Peyer's patch (tissue), 4 donors: ENCODE data around the gene POU6F2. TPM values are rescaled to one million over a fixed set of nuclear protein-coding genes. Genes with fewer than 3 reads are reported as not detected.

Experiments used
- DNase-seq, 3 donors: peaks; one replicate each; pipeline ENCODE4 v3.0.0-alpha.2; 2017 to 2019
- H3K27ac ChIP-seq, 4 donors: fragments of 200-600 bp; sonication (generic); one replicate each; pipeline ENCODE4 v1.5.1; 2016 to 2019
- H3K27me3 ChIP-seq, 2 donors: fragments of 200-600 bp; sonication (generic); one replicate each; pipeline ENCODE4 v1.5.1; 2019
- H3K36me3 ChIP-seq, 3 donors: fragments of 200-600 bp; sonication (generic); one replicate each; pipeline ENCODE4 v1.5.1; 2016 to 2019
- H3K4me1 ChIP-seq, 4 donors: fragments of 200-600 bp; sonication (generic); one replicate each; pipeline ENCODE4 v1.5.1; 2016 to 2019
- H3K4me3 ChIP-seq, 4 donors: fragments of 200-600 bp; sonication (generic); 1 replicate in 3 of 4; 2 replicates in 1 of 4; pipeline ENCODE4 v1.5.1; 2016 to 2019; ENCODE audit warnings: mild to moderate bottlenecking in 1 of 4
- H3K9me3 ChIP-seq, 4 donors: fragments of 200-600 bp; sonication (generic); one replicate each; pipeline ENCODE4 v1.5.1; 2016 to 2019; ENCODE audit warnings: mild to moderate bottlenecking in 1 of 4
- CTCF ChIP-seq, 6 experiments: fragments of 450-650 bp in 4 of 6; fragments of 200-600 bp in 2 of 6; sonication (generic) in 1 of 6; IDR thresholded peaks; one replicate each; pipeline ENCODE4 v1.5.1; 2017 to 2019; ENCODE audit warnings: antibody characterized with exemption in 6 of 6, mild to moderate bottlenecking in 3 of 6, moderate library complexity in 1 of 6
- POLR2A ChIP-seq, 2 donors: fragments of 450-650 bp; IDR thresholded peaks; one replicate each; pipeline ENCODE4 v1.5.1; 2017; ENCODE audit warnings: antibody characterized with exemption in 2 of 2, mild to moderate bottlenecking in 2 of 2, moderate library complexity in 2 of 2
- total RNA-seq, 4 donors: library from RNA; depleted of rRNA; stranded (reverse); fragments of >200 nt; gene quantifications; one replicate each; pipeline ENCODE4 v1.1.0, GENCODE V29; 2016

Gene POU6F2
- total RNA-seq, 4 donors from 2014 or later: 0.80 to 1.3 (median 1.2) TPM; not detected in 1

- H3K4me1 ChIP-seq: no peaks in the 10 kb centered on the region
- H3K9me3 ChIP-seq: no peaks in the 10 kb centered on the region
- no peak overlapping the region for H3K4me3 ChIP-seq
- H3K36me3 ChIP-seq: no peaks in the 10 kb centered on the region
- no peak for DNase-seq
- H3K27me3 ChIP-seq: no peaks in the 10 kb centered on the region
- TF ChIP-seq POLR2A (IDR thresholded peaks at IDR 0.05) (no peak), CTCF (IDR thresholded peaks at IDR 0.05) (no peak)
- H3K27ac ChIP-seq: no peak overlapping the region
Observed at GRCh38 chr7:39069896-39070881, 92.5 kb downstream of the POU6F2 start.

GRCh38 chr7:39071116-39071515, 93.4 kb downstream of the POU6F2 start:
- H3K36me3 ChIP-seq: no peaks in the 10 kb centered on the region
- DNase-seq: no peak

DNA sequence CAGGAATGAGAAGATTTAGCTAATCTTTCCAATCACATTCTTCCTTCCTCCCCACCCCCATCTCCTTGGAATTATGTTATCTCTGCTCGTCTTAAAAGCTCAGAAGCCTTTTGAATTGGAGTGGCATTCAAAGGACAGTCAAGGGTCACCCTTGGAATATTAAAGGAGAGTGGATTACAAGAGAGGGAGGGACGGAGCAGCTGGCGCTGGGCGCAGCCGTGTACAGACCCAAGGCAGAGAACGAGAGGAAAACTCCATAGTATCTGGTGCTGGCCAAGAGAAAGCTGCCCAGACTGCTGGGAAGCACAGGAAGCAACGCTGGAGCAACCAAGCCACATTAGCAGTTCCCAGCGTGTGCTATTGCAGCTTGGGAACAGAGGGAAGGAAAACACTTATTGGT, 95.7 kb downstream of the POU6F2 start:
- no peaks in the 10 kb centered on the region for H3K36me3 ChIP-seq
- no peak for DNase-seq
- H3K27me3 ChIP-seq: no peaks in the 10 kb centered on the region
- no peak for TF ChIP-seq CTCF (IDR thresholded peaks at IDR 0.05)
- no peak for TF ChIP-seq POLR2A (IDR thresholded peaks at IDR 0.05)
- no peaks in the 10 kb centered on the region for H3K9me3 ChIP-seq
- no peaks in the 10 kb centered on the region for H3K4me1 ChIP-seq
- no peak overlapping the region for H3K4me3 ChIP-seq
- H3K27ac ChIP-seq: no peak overlapping the region

More at GRCh38 chr7:39071116-39071515, 93.4 kb downstream of the POU6F2 start:
- H3K27me3 ChIP-seq: no peaks in the 10 kb centered on the region
- no peak for TF ChIP-seq POLR2A (IDR thresholded peaks at IDR 0.05)
- no peak for TF ChIP-seq CTCF (IDR thresholded peaks at IDR 0.05)
- no peak overlapping the region for H3K27ac ChIP-seq
- no peaks in the 10 kb centered on the region for H3K4me1 ChIP-seq
- no peak overlapping the region for H3K4me3 ChIP-seq
- H3K9me3 ChIP-seq: no peaks in the 10 kb centered on the region

DNA sequence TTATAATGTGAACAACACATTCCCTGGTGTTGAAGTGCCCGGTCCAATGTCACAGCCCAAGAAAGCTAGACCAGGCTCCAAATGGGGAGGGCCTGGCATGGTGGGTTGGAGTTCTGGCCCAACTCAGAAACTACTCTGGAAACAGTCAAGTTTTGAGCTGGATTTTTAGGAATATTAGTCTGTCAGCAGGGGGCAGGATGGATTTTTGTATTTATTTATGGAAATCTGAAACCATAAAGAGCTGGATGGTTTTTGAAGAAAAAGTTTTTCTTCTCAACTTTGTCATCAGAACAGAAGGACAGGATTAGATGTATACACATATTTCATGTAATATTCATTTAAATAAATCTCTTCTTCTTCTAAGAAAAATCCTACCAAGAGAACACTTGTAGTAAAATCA, 97.5 kb downstream of the POU6F2 start:
- no peak for TF ChIP-seq POLR2A (IDR thresholded peaks at IDR 0.05)
- TF ChIP-seq CTCF (IDR thresholded peaks at IDR 0.05): no peak
- DNase-seq: no peak
- Histone ChIP-seq H3K27me3 (no peaks in the 10 kb centered on the region), H3K4me1 (no peaks in the 10 kb centered on the region), H3K4me3 (no peak overlapping the region), H3K9me3 (no peaks in the 10 kb centered on the region), H3K27ac (no peak overlapping the region), H3K36me3 (no peaks in the 10 kb centered on the region)

DNA sequence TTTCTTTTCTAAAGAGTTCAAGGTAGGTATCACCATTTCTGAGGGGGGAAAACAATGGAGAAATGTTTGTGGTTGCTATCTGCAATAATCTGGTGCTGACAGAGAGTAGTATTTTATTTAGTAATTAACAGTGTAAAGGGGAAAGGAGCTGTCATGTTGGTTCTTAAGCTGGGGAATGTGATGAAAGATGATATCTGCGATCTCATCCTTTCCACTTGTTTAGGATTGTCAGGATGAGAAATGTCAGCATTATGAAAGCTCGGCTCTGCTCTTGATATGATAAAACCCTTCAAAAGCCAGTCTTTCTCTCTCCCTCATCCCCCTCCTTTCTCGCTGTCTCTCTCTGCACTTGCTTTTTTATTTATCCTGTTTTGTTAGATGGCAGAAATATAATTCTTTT, 106.1 kb downstream of the POU6F2 start:
- H3K4me3 ChIP-seq: no peak overlapping the region
- no peaks in the 10 kb centered on the region for H3K27me3 ChIP-seq
- no peak for DNase-seq
- no peaks in the 10 kb centered on the region for H3K9me3 ChIP-seq
- H3K4me1 ChIP-seq: no peaks in the 10 kb centered on the region
- H3K27ac ChIP-seq: no peak overlapping the region
- no peaks in the 10 kb centered on the region for H3K36me3 ChIP-seq
- TF ChIP-seq CTCF (IDR thresholded peaks at IDR 0.05) (no peak), POLR2A (IDR thresholded peaks at IDR 0.05) (no peak)
